K562 (cell line): ENCODE results near the gene DOLPP1. TPM values are rescaled to one million over a fixed set of nuclear protein-coding genes. Genes with fewer than 3 reads are reported as not detected.
A peak's percentile ranks its signal among the peaks of the same experiment; 100 is the strongest.

ENCODE experiments used
- ATAC-seq: fragments of 200-7000 bp; cut with Tn5 transposase; 3 replicates; pipeline ENCODE4 v1.9.1; 2020; ENCODE audit warnings: moderate library complexity
- BruUV-seq: library from RNA; stranded (reverse); fragments of 400-500 nt; replicated peaks from 2 replicates; lab custom pipeline; 2021; lab: Mats Ljungman, UMichigan
- CTCF ChIA-PET: fragments of 300-600 bp; formaldehyde crosslinking; extraction: SDS; loops from one replicate; lab custom pipeline; 2021; ENCODE audit warnings: low intra/inter-chr PET ratio; lab: Yijun Ruan, JAX
- POLR2A ChIA-PET: fragments of 300-600, 350-650 bp; sonication (Branson Sonifier 250); formaldehyde crosslinking; extraction: SDS; loops from one replicate; lab custom pipeline; 2021; ENCODE audit warnings: antibody characterized with exemption, inconsistent platforms; lab: Yijun Ruan, JAX
- DNase-seq, 4 experiments: peaks; one replicate each; pipeline versions ENCODE4 v3.0.0 to v3.0.0-alpha.2; 2011 to 2018; ENCODE audit warnings: low spot score in 3 of 4, mixed read lengths in 3 of 4; ENCODE audit errors: extremely low read depth in 1 of 4
- FAIRE-seq: peaks from 2 replicates; lab custom pipeline; 2011; peaks lifted over from hg19 to GRCh38; lab: Jason Lieb, UNC
- H2AFZ ChIP-seq: 2 replicates; pipeline ENCODE4 v1.6.0; 2011; ENCODE audit warnings: low read depth, low read length, control low read depth, inconsistent platforms
- H3K27ac ChIP-seq: fragments of 200-600 bp; 3 replicates; pipeline ENCODE4 v1.8.0; 2011; ENCODE audit warnings: low read depth, mild to moderate bottlenecking, control low read depth, inconsistent platforms, low read length, moderate library complexity, mixed read lengths; ENCODE audit errors: extremely low read depth
- H3K27me3 ChIP-seq, 2 experiments: fragments of 300-600 bp in 1 of 2; 2 replicates in 1 of 2; 3 replicates in 1 of 2; pipeline versions ENCODE4 v1.6.0 to v1.8.0; 2011; ENCODE audit warnings: inconsistent platforms in 2 of 2, low read length in 2 of 2, mild to moderate bottlenecking in 1 of 2, mixed read lengths in 1 of 2, moderate library complexity in 1 of 2; ENCODE audit not compliant: control insufficient read depth in 2 of 2, insufficient read depth in 2 of 2
- H3K36me3 ChIP-seq: fragments of 300-600 bp; 3 replicates; pipeline ENCODE4 v1.8.0; 2011; ENCODE audit warnings: mild to moderate bottlenecking, low read length, inconsistent platforms; ENCODE audit not compliant: control insufficient read depth, insufficient read depth
- H3K4me1 ChIP-seq, 2 experiments: fragments of 200-600 bp in 1 of 2; replicated peaks in 1 of 2; 2 replicates in 1 of 2; 3 replicates in 1 of 2; pipeline versions ENCODE4 v1.5.1 to v1.8.0; 2011; ENCODE audit warnings: inconsistent platforms in 2 of 2, low read length in 2 of 2, mild to moderate bottlenecking in 1 of 2, mixed read lengths in 1 of 2, moderate library complexity in 1 of 2; ENCODE audit not compliant: control insufficient read depth in 2 of 2, insufficient read depth in 2 of 2
- H3K4me2 ChIP-seq: 2 replicates; pipeline ENCODE4 v1.6.1; 2011; ENCODE audit warnings: low read length, control low read depth, inconsistent platforms, mixed read lengths; ENCODE audit not compliant: insufficient read depth
- H3K4me3 ChIP-seq: fragments of 200-600 bp; sonication (generic), shearing (Covaris generic); 2 replicates; pipeline ENCODE4 v1.5.1; 2016; ENCODE audit warnings: control low read depth, inconsistent platforms
- H3K79me2 ChIP-seq: fragments of 200-600 bp; 3 replicates; pipeline ENCODE4 v1.8.0; 2011; ENCODE audit warnings: low read length, inconsistent platforms; ENCODE audit not compliant: control insufficient read depth, insufficient read depth
- H3K9ac ChIP-seq, 2 experiments: 2 replicates each; pipeline versions ENCODE4 v1.6.0 to v1.6.1; 2011; ENCODE audit warnings: low read depth in 2 of 2, low read length in 2 of 2, control low read depth in 1 of 2, inconsistent platforms in 1 of 2, mild to moderate bottlenecking in 1 of 2, mixed read lengths in 1 of 2; ENCODE audit not compliant: insufficient read depth in 1 of 2
- H3K9me1 ChIP-seq: one replicate; pipeline ENCODE4 v1.6.0; 2011; ENCODE audit warnings: inconsistent platforms, mild to moderate bottlenecking, low read length, moderate library complexity; ENCODE audit not compliant: control insufficient read depth, insufficient read depth
- H3K9me3 ChIP-seq: replicated peaks from 2 replicates; pipeline ENCODE4 v1.5.1; 2011; ENCODE audit warnings: low read depth, low read length, inconsistent platforms; ENCODE audit not compliant: control insufficient read depth, insufficient read depth
- H4K20me1 ChIP-seq: replicated peaks from 2 replicates; pipeline ENCODE4 v1.6.1; 2011; ENCODE audit warnings: low read length, inconsistent platforms, mixed read lengths; ENCODE audit not compliant: control insufficient read depth, insufficient read depth
- BCOR ChIP-seq: fragments of 450-650 bp; IDR thresholded peaks from 2 replicates; pipeline ENCODE4 v1.6.1; 2016
- CREM ChIP-seq: IDR thresholded peaks from 2 replicates; pipeline ENCODE4 v1.6.1; 2014; ENCODE audit warnings: antibody characterized with exemption, low read depth
- CTBP1 ChIP-seq: fragments of 450-650 bp; IDR thresholded peaks from 2 replicates; pipeline ENCODE4 v1.6.1; 2016; ENCODE audit warnings: borderline replicate concordance
- GATAD2B ChIP-seq: fragments of 450-650 bp; IDR thresholded peaks from 2 replicates; pipeline ENCODE4 v1.6.1; 2017; ENCODE audit warnings: mild to moderate bottlenecking, borderline replicate concordance
- LEF1 ChIP-seq: fragments of 450-650 bp; IDR thresholded peaks from 2 replicates; pipeline ENCODE4 v1.6.1; 2016; ENCODE audit warnings: mild to moderate bottlenecking
- MCM5 ChIP-seq: fragments of 450-650 bp; IDR thresholded peaks from 2 replicates; pipeline ENCODE4 v1.6.1; 2016; ENCODE audit warnings: low read depth
- MTA2 ChIP-seq: fragments of 450-650 bp; IDR thresholded peaks from 2 replicates; pipeline ENCODE4 v1.6.1; 2016; ENCODE audit warnings: low read depth
- NCOR1 ChIP-seq: fragments of 450-650 bp; IDR thresholded peaks from 2 replicates; pipeline ENCODE4 v1.6.1; 2016; ENCODE audit warnings: mild to moderate bottlenecking, moderate library complexity
- NFE2 ChIP-seq: IDR thresholded peaks from 2 replicates; pipeline ENCODE4 v1.6.1; 2014; ENCODE audit warnings: antibody characterized with exemption, low read depth
- NR1H2 ChIP-seq: sonication (generic); formaldehyde crosslinking; IDR thresholded peaks from 2 replicates; pipeline ENCODE4 v1.4.0; 2020; ENCODE audit warnings: mild to moderate bottlenecking, missing genetic modification reagents
- PHF20 ChIP-seq: fragments of 450-650 bp; IDR thresholded peaks from 2 replicates; pipeline ENCODE4 v1.6.1; 2018; ENCODE audit not compliant: partially characterized antibody
- POLR2A ChIP-seq: fragments of 450-650 bp; conservative IDR thresholded peaks from 2 replicates; pipeline ENCODE4 v1.6.1; 2016
- POLR2AphosphoS5 ChIP-seq: IDR thresholded peaks from 2 replicates; pipeline ENCODE4 v1.6.1; 2011; ENCODE audit warnings: mild to moderate bottlenecking, low read depth, low read length, moderate library complexity; ENCODE audit not compliant: control insufficient read depth, insufficient read depth
- RNF2 ChIP-seq: sonication (generic); IDR thresholded peaks from 2 replicates; pipeline ENCODE4 v1.6.1; 2016
- SAP30 ChIP-seq: fragments of 200-600 bp; sonication (generic); IDR thresholded peaks from 2 replicates; pipeline ENCODE4 v1.6.1; 2012; ENCODE audit warnings: borderline replicate concordance, low read depth, mild to moderate bottlenecking, moderate library complexity, low read length, control low read depth, inconsistent platforms; ENCODE audit not compliant: insufficient read depth, poor library complexity, severe bottlenecking
- SMARCC2 ChIP-seq: fragments of 450-650 bp; IDR thresholded peaks from 2 replicates; pipeline ENCODE4 v1.6.1; 2017; ENCODE audit warnings: antibody characterized with exemption, moderate library complexity, mild to moderate bottlenecking, low read depth
- SMARCE1 ChIP-seq: fragments of 450-650 bp; IDR thresholded peaks from 2 replicates; pipeline ENCODE4 v1.7.1; 2016; ENCODE audit warnings: mild to moderate bottlenecking
- TAL1 ChIP-seq: fragments of 450-650 bp; IDR thresholded peaks from 2 replicates; pipeline ENCODE4 v1.6.1; 2016; ENCODE audit warnings: mild to moderate bottlenecking
- TBL1XR1 ChIP-seq, 2 experiments: IDR thresholded peaks; 2 replicates each; pipeline ENCODE4 v1.6.1; 2012; ENCODE audit warnings: improper control_type of control experiment in 2 of 2, low read length in 2 of 2, mild to moderate bottlenecking in 1 of 2
- TRIM24 ChIP-seq, 2 experiments: fragments of 450-650 bp; IDR thresholded peaks; 2 replicates each; pipeline ENCODE4 v1.6.1; 2016
- ZC3H8 ChIP-seq: fragments of 450-650 bp; IDR thresholded peaks from 2 replicates; pipeline ENCODE4 v1.6.1; 2017
- ZNF668 ChIP-seq: fragments of 250-450 bp; sonication (Bioruptor Pico); IDR thresholded peaks from 2 replicates; pipeline ENCODE4 v1.8.0; 2022; ENCODE audit warnings: mild to moderate bottlenecking, inconsistent platforms
- WGBS: fragments of 100-300 bp; shearing (Covaris generic); methylation state at CpG from one replicate; pipeline ENCODE4 v1.1.6; 2016; ENCODE audit warnings: low coverage, mixed read lengths; ENCODE audit not compliant: insufficient coverage; ENCODE audit errors: missing lambda C conversion rate; 5-methylcytosine and 5-hydroxymethylcytosine counted together
- in situ Hi-C: fragments of 300-500 bp; cut with MboI; formaldehyde crosslinking; loops from 4 replicates; pipeline ENCODE4 v1.15.0; 2018; ENCODE audit warnings: inconsistent platforms, mixed read lengths
- intact Hi-C: fragments of 100-400 bp; cut with micrococcal nuclease; formaldehyde crosslinking; loops from 2 replicates; pipeline ENCODE4 v1.14.2; 2022
- polyA plus RNA-seq, 8 experiments: library from polyadenylated mRNA; depleted of rRNA in 4 of 8; stranded (reverse) in 5 of 8; unstranded in 3 of 8; fragments of >200 nt; fragmentation: Nextera tagmentation in 2 of 8; fragmentation: Illumina TruSeq in 1 of 8; extraction: Ambion mirVana in 2 of 8; extraction: Trizol in 1 of 8; gene quantifications; 2 replicates each; pipeline versions ENCODE4 v1.2.1 to v1.2.3, GENCODE V29; 2011 to 2014; ENCODE audit warnings: inconsistent platforms in 1 of 8, missing spikeins in 1 of 8
- total RNA-seq, 7 experiments: library from RNA; depleted of rRNA in 6 of 7; stranded (reverse); fragments of >200 nt in 6 of 7; fragmentation: Illumina TruSeq in 2 of 7; extraction: Trizol in 2 of 7; gene quantifications; 2 replicates each; pipeline versions ENCODE4 v1.2.1 to v1.2.3, GENCODE V29; 2011 to 2021; ENCODE audit warnings: low replicate concordance in 1 of 7
- TF ChIP-seq, protein P1 (sequence below): fragments of 250-450 bp; sonication (Bioruptor Pico); IDR thresholded peaks from 2 replicates; pipeline ENCODE4 v1.4.0; 2020; ENCODE audit warnings: borderline replicate concordance
- TF ChIP-seq, protein P2 (sequence below): fragments of 200-800 bp; sonication (Bioruptor generic); IDR thresholded peaks from 2 replicates; pipeline ENCODE4 v1.6.1; 2017; ENCODE audit warnings: missing genetic modification characterization, missing compliant biosample characterization

The DOLPP1 gene
- total and polyA plus RNA-seq, 9 of the 15 experiments (the other 6 are each of a cell fraction or from before 2014, with no cell fraction given) = 3.0 to 39.8 (median 30.5) TPM

DNA sequence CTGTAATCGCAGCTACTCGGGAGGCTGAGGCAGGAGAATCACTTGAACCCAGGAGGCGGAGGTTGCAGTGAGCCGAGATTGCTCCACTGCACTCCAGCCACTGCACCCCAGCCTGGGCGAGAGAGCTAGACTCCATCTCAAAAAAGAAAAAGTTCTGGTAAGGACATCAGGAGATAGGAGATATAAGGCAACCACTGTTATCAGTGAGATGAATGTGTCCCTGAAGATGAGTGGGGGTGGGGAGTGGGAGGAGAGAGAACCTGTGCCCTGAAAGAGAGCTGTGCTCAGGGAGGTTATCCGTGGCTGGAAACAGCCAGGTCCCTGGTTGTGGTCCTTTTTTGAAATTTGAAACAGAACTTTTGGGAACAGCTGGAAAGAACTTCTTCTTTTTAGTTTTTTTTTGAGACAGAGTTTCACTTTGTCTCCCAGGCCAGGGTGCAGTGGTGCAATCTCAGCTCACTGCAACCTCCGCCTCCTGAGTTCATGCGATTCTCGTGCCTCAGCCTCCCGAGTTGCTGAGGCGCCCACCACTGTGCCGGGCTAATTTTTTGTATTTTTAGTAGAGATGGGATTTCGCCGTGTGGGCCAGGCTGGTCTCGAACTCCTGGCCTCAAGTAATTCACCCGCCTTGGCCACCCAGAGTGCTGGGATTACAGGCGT is 32.9 kb downstream of the DOLPP1 start:
- ChIA-PET POLR2A (interaction anchor here (1.4 to 5.3 kb wide), 2 partner anchors 11 to 17 kb away, joined by 5 to 35 read pairs; no protein-coding TSS in a partner anchor), CTCF (no interaction called here)
- in situ Hi-C loops (no loop called here), intact Hi-C loops (loop anchor here (5.0 kb wide), 1 partner anchor 86 kb away; the partner anchor contains the start of gene SH3GLB2)
- peaks cover 3% of the 10 kb centered on the region; the same call in 1 of the 2 replicates for H4K20me1 ChIP-seq
- H3K4me1 ChIP-seq = peaks cover 23 to 42% of the 10 kb centered on the region in 2 experiments
- H3K36me3 ChIP-seq = peaks cover 3% of the 10 kb centered on the region; the same call in 1 of the 3 replicates
- H3K9me3 ChIP-seq = no peaks in the 10 kb centered on the region
- ATAC-seq (no peak), DNase-seq (peak in 2 of 4 experiments; percentile 56 to 75), FAIRE-seq (peak; percentile 84)
- H3K9me1 ChIP-seq = no peaks in the 10 kb centered on the region
- WGBS = 37% methylated on average over 17 of the region's 17 CpGs
- H3K4me3 ChIP-seq = no peak overlapping the region
- BruUV-seq = no TSS peak
- H3K9ac ChIP-seq = peak overlapping the region in 1 of 2 experiments; percentile 0; a peak in 1 of 4 replicates
- peak overlapping the region; percentile 1; the same call in 1 of the 2 replicates for H3K4me2 ChIP-seq
- peaks cover 73% of the 10 kb centered on the region for H3K79me2 ChIP-seq
- no peak overlapping the region for H3K27ac ChIP-seq
- H3K27me3 ChIP-seq = no peaks in the 10 kb centered on the region
- no peak overlapping the region for H2AFZ ChIP-seq
- TF ChIP-seq POLR2A (no peak), CTBP1 (peak; percentile 83; the same call in 1 of the 2 replicates), RNF2 (0 out of 2 replicates have a peak, but pooled peaks have one; percentile 36), GATAD2B (peak; percentile 39; the same call in 1 of the 2 replicates), CREM (peak; percentile 42; the same call in 1 of the 2 replicates), BCOR (0 out of 2 replicates have a peak, but pooled peaks have one; percentile 8), TRIM24 (IDR thresholded peaks at IDR 0.05) (peak; percentile 28 to 63; a peak in 2 of 4 replicates), SMARCE1 (peak; percentile 72), ZC3H8 (no peak), MTA2 (peak; percentile 53; the same call in 1 of the 2 replicates), NCOR1 (peak; percentile 77), PHF20 (no peak), NFE2 (no peak), SAP30 (no peak), TAL1 (peak; percentile 79), POLR2AphosphoS5 (peak; percentile 49; the same call in 1 of the 2 replicates), SMARCC2 (peak; percentile 54; the same call in 1 of the 2 replicates), LEF1 (peak; percentile 79), NR1H2 (CRISPR knock-in tag) (no peak), MCM5 (no peak), TBL1XR1 (IDR thresholded peaks at IDR 0.05; ENCODE audit: low read length in 2 of 2) (peak in 1 of 2 experiments; percentile 35; a peak in 1 of 4 replicates), ZNF668 (CRISPR knock-in tag) (no peak)
- TF ChIP-seq, protein P1, sequence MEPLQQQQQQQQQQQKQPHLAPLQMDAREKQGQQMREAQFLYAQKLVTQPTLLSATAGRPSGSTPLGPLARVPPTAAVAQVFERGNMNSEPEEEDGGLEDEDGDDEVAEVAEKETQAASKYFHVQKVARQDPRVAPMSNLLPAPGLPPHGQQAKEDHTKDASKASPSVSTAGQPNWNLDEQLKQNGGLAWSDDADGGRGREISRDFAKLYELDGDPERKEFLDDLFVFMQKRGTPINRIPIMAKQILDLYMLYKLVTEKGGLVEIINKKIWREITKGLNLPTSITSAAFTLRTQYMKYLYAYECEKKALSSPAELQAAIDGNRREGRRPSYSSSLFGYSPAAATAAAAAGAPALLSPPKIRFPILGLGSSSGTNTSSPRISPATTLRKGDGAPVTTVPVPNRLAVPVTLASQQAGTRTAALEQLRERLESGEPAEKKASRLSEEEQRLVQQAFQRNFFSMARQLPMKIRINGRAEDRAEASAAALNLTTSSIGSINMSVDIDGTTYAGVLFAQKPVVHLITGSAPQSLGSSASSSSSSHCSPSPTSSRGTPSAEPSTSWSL (CRISPR knock-in tag) = no peak
- TF ChIP-seq, protein P2, sequence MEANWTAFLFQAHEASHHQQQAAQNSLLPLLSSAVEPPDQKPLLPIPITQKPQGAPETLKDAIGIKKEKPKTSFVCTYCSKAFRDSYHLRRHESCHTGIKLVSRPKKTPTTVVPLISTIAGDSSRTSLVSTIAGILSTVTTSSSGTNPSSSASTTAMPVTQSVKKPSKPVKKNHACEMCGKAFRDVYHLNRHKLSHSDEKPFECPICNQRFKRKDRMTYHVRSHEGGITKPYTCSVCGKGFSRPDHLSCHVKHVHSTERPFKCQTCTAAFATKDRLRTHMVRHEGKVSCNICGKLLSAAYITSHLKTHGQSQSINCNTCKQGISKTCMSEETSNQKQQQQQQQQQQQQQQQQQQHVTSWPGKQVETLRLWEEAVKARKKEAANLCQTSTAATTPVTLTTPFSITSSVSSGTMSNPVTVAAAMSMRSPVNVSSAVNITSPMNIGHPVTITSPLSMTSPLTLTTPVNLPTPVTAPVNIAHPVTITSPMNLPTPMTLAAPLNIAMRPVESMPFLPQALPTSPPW (CRISPR knock-in tag) = peak; percentile 39
